Stimulated activated CD8-positive, alpha-beta memory T cell treated with anti-CD3 and anti-CD28 coated beads, Interleukin-12 subunit alpha, Interleukin-12 subunit beta, amount 100 ng/mL, for 1 hour (primary cell): Measurements from ENCODE around the gene UCK2.

Experiments used
- DNase-seq: peaks from one replicate; pipeline ENCODE4 v3.0.0-alpha.2; 2020; ENCODE audit warnings: low read depth

UCK2 gene

DNA sequence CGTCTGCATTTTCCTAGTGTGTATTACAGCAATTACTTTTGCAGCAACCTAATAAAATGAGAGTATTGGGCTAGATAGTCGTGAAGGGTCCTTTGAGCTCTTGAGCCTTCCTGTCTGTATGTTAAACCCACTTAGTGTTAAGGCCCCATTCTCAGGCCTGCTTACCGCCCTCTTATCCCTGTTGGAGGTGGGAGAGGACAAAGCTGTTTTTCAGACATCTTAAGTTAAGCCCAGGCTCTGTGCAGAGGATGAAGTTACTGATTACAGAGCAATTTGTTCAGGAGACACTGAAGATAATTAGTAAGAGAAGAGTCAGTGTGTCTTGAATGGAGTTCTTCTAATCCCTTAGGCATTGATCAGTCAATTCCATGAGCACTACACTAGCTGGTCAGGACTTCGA is 114.6 kb downstream of the UCK2 start:
- no peak for DNase-seq

DNA sequence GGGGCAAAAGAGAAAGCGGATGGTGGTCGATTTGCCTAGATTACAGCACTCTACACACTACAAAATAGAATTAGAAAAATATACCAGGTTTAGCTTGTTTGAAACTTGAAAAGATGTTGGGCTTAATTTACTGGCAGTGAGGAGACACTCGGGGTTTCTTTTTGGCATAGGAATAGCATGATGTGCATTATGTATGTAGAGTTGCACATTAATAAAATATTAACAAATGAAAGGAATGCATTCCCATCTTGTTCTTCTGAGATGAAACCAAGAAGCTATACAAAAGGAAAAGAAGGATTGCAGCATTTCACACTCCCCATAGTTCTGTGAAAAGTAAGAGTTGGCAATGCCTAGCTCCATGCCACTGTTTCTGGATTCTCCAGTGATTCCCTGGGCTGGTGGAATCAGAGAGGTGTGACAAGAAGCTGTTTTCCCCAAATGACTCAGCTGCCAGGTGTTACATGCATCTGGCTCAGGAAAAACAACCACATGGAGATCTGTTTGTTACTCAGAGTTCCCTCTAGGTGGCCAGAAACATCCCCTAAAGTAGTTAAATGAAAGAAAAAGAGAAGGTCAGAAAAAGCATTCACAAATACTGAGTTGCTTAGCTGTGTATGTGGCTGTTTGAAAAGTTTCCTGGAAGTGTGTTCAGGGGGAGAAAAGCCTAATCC is 115.6 kb downstream of the UCK2 start:
- DNase-seq: no peak

DNA sequence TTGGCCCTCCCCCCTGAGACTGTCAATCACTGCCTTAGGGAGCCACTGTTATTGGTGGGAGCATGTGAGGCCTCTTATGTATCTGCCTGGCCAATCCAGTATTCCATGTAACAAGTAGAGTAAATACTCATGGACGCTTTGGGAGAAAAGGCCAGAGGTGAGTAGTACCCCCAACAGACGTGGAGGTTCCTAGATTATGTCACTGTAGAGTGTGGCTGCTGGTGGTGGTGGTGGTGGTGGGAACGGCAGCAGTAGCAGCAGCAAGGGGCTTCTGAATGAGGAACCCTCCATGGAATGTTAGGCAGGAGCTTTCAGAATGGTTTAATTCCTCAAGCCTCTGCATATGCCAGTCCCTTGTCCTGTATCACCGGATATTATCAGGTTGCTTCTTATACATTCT is 118.5 kb downstream of the UCK2 start:
- DNase-seq: no peak

DNA sequence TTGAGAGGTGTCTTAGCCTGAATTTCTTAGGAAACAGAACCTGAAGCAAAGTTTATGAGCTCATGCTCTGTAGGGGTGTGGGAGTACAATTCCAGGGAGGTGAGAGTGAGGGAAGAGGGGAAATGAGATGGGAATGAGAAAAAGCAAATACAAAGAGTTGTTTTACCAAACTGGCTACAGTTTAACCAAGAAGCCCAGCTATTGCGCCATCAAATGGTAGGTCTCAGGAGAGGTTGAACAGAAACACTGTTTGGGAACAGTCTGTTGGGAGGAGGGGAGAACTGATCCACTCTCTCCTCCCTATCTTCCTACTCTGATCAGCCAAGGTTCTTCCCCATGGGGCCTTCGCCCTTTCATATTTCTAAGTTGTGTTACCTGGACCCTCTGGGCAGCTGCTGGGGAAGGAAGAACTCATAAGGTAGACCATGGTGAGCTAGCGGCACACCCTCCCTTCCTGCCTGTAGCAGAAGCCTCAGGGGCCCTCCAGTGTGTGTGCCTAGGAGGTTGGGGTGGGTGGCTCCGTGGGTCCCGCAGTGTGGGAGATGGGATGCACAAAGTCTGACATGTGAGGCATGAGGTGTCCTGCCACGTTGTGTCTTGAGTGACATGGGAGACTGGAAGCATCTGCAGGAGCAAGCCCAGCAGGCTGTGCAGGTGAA is 120.5 kb downstream of the UCK2 start:
- DNase-seq: no peak

DNA sequence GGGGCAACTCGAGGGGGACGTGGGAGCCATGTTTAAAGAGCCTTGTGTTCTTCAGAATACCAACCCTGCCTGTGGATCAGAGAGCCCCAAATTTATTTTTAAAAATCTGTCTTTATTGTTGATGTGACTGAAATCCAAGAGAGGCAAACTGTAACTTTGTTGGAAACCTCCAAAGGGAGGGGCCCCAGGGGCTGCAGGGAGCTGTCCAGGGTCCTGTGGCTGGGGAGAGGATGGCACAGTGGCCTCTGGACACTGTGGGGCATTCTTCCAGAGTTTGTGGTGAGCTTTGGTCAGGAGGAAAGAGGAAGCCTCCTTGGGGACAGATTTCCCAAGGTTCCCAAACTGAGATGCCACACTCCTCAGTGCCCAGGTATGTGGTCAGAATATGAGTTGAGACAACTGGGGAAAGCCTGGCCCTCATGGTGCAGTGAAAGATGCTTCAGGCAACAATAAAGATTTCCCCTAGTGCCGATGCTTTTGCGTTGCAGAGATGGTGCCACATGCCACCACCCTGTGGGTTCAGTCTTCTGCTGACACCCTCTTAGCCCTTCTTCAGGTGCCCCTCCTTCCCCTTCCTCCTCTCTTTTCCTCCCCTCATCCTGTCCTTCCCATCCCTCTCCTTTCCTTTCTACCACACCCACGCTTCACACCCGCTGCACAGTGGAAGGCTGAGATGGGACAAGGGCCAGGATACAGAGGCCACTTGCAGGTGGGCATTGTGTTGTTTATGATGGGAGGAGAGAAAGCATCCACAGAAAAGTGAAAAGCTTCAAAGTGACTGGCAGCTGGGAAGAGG is 122.1 kb downstream of the UCK2 start:
- DNase-seq: no peak

DNA sequence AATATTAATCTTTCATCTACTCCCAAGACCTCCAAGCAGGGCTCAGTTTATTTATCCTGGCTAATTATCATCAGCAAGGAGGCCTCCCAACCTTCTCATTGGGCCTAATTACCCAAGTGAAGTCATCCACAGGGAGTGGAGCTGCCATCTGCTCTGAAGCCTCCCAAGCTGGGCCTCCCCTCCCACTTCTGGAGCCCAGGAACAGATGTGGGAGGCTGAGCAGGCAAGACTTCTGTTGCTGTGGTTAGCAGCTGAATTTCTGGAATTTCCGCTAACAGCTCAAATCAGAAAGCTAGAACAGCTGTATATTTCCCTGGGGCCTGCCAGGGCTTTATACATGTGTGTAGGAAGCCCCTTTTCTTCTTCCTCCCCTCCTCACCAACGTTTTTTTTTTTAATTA is 127.5 kb downstream of the UCK2 start:
- no peak for DNase-seq

DNA sequence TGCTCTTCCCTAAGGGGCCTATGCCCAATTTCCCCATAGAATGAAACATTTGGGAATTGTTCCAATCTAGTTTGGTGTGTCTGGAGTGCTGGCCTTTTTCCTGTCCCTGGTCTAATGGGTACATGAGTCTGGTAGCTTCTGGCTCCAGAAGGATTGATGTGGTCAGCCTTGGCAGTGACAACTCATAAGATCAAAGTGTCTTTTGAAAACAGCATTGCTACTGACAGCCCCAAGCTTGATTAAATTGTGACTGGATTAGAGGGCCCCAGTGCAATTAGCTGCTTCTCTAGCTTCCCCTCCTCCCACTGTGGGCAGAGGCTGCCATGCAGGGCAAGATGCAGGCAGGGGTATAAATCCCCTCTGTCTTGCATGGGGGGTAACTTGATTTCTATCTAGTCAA is 130.9 kb downstream of the UCK2 start:
- DNase-seq: no peak

DNA sequence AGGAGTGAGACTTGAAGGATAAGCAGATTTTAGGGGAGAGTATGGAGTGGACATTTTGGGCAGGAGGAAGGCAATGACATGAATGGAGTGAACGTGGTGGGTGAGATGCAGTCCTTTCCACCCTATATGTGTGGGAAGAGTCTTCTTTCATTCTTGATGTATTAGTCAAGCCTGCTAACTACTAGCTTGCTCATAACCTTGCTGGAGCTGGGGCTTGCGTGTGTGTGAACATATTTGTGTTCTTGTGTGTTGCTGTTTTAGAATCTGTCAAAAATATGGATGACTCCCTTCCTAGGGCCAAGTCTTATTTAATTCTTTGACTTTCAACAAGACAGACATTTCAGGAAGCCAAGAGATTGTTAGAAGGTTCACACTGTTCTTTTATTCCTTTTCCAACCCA is 132.7 kb downstream of the UCK2 start:
- no peak for DNase-seq

DNA sequence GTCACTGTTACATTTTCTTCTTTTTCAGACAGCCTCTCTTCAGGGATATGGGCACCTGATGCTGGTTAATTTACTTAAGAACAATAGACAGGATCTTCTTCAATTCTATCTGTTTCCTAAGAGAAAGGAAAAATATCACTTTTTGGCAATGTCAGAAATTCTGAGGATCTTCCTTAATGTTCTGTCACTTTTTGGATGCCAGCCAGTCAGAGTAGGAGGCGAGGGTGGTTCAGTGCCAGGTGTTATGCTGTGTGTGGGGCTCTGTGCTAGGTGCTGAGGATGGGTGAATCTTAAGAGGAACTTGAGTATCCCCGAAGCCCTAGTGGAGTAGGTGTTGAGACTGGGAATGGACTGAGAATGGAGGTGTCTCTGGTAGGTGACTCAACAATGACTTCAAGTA is 133.5 kb downstream of the UCK2 start:
- no peak for DNase-seq
